HFF-Myc (cell line): ENCODE measurements around the gene GALNT2.

Experiments
- DNase-seq: peaks from one replicate; pipeline ENCODE4 v3.0.0-alpha.2; 2011; ENCODE audit warnings: low read depth; ENCODE audit errors: extremely low read depth
- H3K4me3 ChIP-seq: replicated peaks from 2 replicates; pipeline ENCODE4 v1.5.1; 2011; ENCODE audit warnings: low read depth, mild to moderate bottlenecking, control low read depth, low read length
- CTCF ChIP-seq: IDR thresholded peaks from 2 replicates; pipeline ENCODE4 v1.5.1; 2012; ENCODE audit warnings: mild to moderate bottlenecking, low read depth, low read length, control low read depth; ENCODE audit errors: missing control alignments

Gene GALNT2

DNA sequence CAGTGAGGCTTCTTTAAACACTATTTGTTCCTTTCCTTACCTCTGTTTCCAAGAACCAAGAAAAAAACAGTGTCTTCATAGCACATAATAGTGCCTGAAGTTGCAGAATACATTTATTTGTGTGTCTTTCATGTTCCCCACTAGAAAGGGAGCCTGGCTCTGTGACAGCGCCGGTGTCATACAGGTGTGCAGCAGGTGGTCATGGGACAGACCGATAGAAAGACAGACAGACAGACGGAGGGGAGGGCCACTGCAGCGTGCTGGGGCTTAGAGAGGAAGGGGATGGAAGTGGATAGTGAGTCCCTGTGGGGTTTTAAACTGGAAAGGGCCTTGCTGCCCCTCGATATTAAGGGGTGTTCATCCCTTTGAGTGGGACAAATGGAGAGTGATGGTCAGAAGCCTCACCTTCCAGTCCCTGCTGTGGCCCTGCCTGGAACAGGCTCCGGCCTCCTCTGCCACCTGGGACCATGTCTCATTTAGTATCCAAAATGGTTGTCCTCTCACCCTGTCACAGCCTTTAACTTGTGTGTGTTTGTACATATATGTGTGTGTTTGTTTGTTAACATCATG lies 206.2 kb downstream of the GALNT2 start:
- no peak for DNase-seq
- no peak overlapping the region for H3K4me3 ChIP-seq
- TF ChIP-seq CTCF, result no peak

DNA sequence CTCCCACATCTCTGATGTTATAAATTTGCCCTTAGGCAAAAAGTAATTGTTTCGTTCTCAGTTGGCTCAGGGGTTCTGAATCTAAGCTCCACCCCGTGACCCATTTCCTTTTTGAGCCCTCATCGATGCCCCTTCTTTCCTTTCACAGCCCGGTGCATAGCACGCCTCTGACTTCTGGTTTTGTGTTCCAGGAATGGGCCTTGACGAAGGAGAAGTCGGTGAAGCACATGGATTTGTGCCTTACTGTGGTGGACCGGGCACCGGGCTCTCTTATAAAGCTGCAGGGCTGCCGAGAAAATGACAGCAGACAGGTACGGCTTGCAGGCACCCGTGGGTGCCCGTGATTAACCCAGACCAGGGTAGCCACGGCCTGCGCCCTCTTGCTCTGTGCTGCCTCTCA lies 207.2 kb downstream of the GALNT2 start:
- no peak for DNase-seq
- no peak overlapping the region for H3K4me3 ChIP-seq
- TF ChIP-seq CTCF, result no peak

DNA sequence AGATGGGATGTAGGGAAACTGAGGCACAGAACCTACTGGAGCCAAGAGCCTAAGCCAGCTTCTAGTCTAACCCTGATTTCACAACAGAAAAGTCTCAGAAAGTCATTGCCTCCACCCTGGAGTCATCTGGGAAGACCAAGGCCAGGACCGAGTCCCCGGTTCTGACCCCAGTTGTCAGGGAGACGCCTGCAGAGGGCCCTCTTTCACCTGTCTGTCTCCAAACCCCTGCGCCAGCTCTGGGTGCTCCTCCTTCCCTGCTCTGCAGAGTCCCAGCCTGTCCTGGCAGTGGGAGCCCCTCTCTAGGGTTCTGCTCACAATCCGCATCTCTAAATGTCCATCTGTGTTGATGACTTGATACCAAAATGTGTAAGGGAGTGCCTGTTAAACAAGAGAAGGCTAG lies 209.4 kb downstream of the GALNT2 start:
- no peak for DNase-seq
- no peak overlapping the region for H3K4me3 ChIP-seq
- TF ChIP-seq CTCF, result no peak

DNA sequence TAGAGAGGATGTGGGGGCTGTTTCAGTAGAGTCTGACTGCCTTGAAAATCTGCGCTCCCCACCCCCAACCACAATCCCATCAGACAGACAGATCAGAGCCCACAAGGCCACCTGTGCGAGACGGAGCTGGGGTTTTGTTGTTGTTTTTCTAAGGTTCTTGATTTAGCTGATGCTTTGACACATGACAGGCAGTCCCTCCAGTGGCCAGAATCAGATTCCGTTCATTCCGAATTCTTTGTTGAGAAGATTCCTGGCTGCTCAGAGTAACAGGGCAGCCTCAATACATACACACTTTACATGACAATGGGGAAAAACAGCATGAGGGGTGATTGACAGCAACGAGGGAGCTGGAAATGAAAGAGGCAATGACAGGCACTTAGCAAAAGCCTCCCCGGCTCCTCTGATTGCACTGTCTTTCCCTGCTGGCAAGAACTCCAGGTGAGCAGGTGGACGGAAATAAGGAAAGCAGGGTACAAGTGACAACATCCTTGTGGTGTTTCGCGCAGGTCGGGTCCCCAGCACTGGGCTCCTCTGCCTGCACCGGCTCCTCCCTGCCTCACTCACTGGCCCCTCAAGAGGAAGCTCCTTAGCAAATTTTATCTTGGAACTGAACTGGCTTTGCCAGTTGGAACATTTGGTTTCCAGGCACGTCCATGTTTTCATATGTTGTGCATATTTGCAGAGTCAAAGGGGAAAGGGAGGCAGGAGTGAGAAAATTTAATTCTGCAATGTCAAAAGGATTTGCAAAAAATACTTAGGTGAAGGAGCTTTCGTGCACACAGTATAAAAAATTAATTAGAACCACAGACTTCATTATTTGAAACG lies 210.4 kb downstream of the GALNT2 start:
- TF ChIP-seq CTCF, result no peak
- no peak for DNase-seq
- no peak overlapping the region for H3K4me3 ChIP-seq

GRCh38 chr1:230278376-230278775 lies 211.3 kb downstream of the GALNT2 start:
- no peak for TF ChIP-seq CTCF
- DNase-seq, result no peak
- H3K4me3 ChIP-seq, result no peak overlapping the region

DNA sequence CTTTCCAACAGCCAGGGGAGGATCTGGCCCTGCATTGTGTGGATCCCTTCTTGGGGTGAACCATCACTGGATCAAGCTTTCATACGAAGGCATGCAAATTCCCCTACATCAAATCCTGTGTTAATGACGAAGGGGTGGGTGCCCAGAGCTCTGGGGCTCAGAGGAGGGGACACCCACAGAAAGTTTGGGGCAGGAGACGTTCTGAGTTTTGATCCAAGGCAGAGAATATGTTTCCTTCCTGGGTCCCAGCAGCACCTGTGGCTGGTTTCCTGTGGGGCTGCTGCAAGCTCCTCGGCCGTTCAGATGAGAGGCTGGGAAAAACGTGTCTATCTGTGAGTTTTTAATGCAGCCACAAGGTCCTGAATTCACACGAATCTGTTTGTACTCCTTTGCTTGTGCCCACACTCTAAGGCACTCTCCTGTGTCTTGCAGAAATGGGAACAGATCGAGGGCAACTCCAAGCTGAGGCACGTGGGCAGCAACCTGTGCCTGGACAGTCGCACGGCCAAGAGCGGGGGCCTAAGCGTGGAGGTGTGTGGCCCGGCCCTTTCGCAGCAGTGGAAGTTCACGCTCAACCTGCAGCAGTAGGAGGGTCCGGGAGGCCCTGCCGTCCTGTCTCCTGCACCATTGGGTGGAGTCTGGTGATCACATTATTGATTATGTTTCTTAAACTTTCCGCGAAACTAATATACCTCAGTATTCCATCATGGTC lies 212.0 kb downstream of the GALNT2 start:
- no peak for TF ChIP-seq CTCF
- no peak overlapping the region for H3K4me3 ChIP-seq

More for the DNA sequence above, 212.0 kb downstream of the GALNT2 start:
- DNase-seq, result no peak
